ENCODE measurements around the gene DUSP3. TPM values are rescaled to one million over a fixed set of nuclear protein-coding genes. Genes with fewer than 3 reads are reported as not detected.

DUSP3 gene
- total RNA-seq, 6 donors from 2014 or later: 58.7 to 122 (median 101) TPM

- Histone ChIP-seq H3K27ac (no peak overlapping the region), H3K36me3 (no peaks in the 10 kb centered on the region), H3K4me1 (peaks cover 11 to 16% (median 13%) of the 10 kb centered on the region in 4 donors), H3K27me3 (no peaks in the 10 kb centered on the region), H3K9me3 (no peaks in the 10 kb centered on the region), H3K4me3 (no peak overlapping the region)
- no peak for ATAC-seq (ENCODE audit: low FRiP score in 2 of 2)
- no peak for DNase-seq
- no peak for TF ChIP-seq EP300 (IDR thresholded peaks at IDR 0.05)
- TF ChIP-seq POLR2AphosphoS5 (IDR thresholded peaks at IDR 0.05): no peak
- TF ChIP-seq POLR2A (IDR thresholded peaks at IDR 0.05): no peak
- TF ChIP-seq CTCF (IDR thresholded peaks at IDR 0.05): no peak
- 70 to 84% methylated on average over 5 of the region's 5 CpGs for WGBS, 2 donors
Measured at GRCh38 chr17:43718544-43718943, 60.2 kb downstream of the DUSP3 start.

- TF ChIP-seq POLR2AphosphoS5 (IDR thresholded peaks at IDR 0.05) (no peak), POLR2A (IDR thresholded peaks at IDR 0.05) (no peak)
- peaks cover 17 to 22% (median 19%) of the 10 kb centered on the region in 4 donors for H3K4me1 ChIP-seq
- no peak for DNase-seq
- no peak for ATAC-seq (ENCODE audit: low FRiP score in 2 of 2)
- H3K4me3 ChIP-seq: no peak overlapping the region
- H3K27ac ChIP-seq: no peak overlapping the region
- WGBS, 2 donors: 72 to 76% methylated on average over 6 of the region's 6 CpGs
- no peaks in the 10 kb centered on the region for H3K9me3 ChIP-seq
- H3K27me3 ChIP-seq: no peaks in the 10 kb centered on the region
- no peaks in the 10 kb centered on the region for H3K36me3 ChIP-seq
Measured at GRCh38 chr17:43717913-43718312, 60.9 kb downstream of the DUSP3 start.

Other genes with a start within 250 kb of the DUSP3 start
- 1 to 10 TPM; 2.8 to 5.2 (median 3.4) TPM for gene ETV4, start 232.6 kb downstream of the DUSP3 start, total RNA-seq
- gene MEOX1, start 117.1 kb downstream of the DUSP3 start, total RNA-seq: 1 to 10 TPM in 2 of 6 donors, under 1 TPM in 1, not detected in 3; 0.98 to 3.0 (median 1.6) TPM
- not detected for gene SOST, start 20.2 kb downstream of the DUSP3 start, total RNA-seq
- under 1 TPM in 1 of 6 donors, not detected in 5; 0.17 TPM for gene CFAP97D1, start 1.5 kb upstream of the DUSP3 start, total RNA-seq
- 100 to 1,000 TPM in 1 of 6 donors, 10 to 100 TPM in 5; 16.2 to 142 (median 38.5) TPM for gene MPP3, start 54.2 kb upstream of the DUSP3 start, total RNA-seq
- 10 to 100 TPM in 2 of 6 donors, 1 to 10 TPM in 3, under 1 TPM in 1; 0.71 to 65.9 (median 7.8) TPM for gene CD300LG, start 68.2 kb upstream of the DUSP3 start, total RNA-seq
- gene MPP2, start 128.6 kb upstream of the DUSP3 start, total RNA-seq: 1 to 10 TPM in 2 of 6 donors, under 1 TPM in 3, not detected in 1; 0.20 to 2.0 (median 0.74) TPM
- not detected for gene PPY, start 163.5 kb upstream of the DUSP3 start, total RNA-seq
- gene PYY, start 175.0 kb upstream of the DUSP3 start, total RNA-seq: under 1 TPM in 1 of 6 donors, not detected in 5; 0.60 TPM
- gene NAGS, start 225.6 kb upstream of the DUSP3 start, total RNA-seq: 10 to 100 TPM in 1 of 6 donors, 1 to 10 TPM in 5; 4.3 to 12.4 (median 7.0) TPM
- gene TMEM101, start 236.0 kb upstream of the DUSP3 start, total RNA-seq: 10 to 100 TPM; 10.5 to 36.9 (median 29.1) TPM